ENCODE measurements around the gene ST6GALNAC3.
"Not testable (repeated sequence)": the region's sequence is repeated elsewhere in the genome, so short reads cannot be mapped to it uniquely, and the experiment has no call there.

The ST6GALNAC3 gene

DNA sequence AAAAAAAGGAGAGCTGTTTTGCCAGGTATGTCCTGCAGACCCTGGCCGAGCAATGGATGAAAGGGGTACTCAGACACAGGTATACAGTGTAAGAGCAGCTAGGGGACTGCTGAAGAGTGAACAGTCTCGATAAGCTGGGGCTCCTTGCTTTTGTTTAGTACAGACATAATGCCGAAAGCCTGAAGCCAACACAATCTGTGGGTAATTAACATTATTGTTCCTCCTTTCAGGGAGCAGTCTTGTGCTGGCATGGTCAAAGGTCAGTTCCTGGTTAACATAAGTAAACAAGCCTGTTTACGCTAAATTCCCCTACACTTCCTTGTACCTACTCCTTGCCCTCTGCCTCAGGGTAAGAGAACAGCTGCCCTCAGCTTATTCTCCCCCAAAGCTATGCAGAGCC, 520.5 kb downstream of the ST6GALNAC3 start:
- DNase-seq, result no peak

DNA sequence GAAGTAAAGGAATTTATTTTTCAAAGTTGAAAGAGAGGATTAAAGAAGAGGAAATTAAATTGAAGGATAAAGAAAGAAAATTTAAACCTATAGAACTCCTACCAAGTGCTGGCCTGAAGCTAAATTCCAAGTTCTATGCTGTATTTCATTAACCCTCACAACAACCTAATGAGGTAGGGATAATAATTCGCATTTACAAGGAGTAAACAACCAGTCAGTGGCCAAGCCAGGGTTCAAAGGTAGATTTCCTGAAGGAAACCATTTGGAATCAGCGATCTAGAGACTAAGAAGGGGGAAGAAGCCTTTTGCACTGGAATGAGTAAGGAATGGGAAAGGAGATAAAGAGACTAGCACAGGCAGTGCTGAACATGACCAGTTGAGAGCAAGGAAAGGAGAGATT, 526.9 kb downstream of the ST6GALNAC3 start:
- no peak for DNase-seq

DNA sequence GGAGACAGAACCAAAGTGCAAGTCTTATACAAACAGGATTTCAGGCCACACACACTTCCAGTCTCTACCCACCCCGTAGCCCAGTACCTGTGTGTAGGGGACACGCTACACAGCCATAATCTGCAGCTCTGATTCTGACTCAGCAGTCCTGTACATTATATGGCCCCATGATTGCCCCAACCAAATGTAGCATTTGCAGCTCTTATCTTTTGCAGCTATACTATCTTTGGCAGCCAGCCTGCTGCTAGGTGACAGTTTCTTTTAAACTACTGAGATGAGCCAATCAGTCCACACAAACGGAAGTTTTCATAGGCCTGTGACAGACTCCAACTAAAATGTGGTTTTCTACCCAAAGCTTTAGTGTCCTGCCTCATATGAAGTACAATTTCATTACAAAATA, 533.2 kb downstream of the ST6GALNAC3 start:
- no peak for DNase-seq

DNA sequence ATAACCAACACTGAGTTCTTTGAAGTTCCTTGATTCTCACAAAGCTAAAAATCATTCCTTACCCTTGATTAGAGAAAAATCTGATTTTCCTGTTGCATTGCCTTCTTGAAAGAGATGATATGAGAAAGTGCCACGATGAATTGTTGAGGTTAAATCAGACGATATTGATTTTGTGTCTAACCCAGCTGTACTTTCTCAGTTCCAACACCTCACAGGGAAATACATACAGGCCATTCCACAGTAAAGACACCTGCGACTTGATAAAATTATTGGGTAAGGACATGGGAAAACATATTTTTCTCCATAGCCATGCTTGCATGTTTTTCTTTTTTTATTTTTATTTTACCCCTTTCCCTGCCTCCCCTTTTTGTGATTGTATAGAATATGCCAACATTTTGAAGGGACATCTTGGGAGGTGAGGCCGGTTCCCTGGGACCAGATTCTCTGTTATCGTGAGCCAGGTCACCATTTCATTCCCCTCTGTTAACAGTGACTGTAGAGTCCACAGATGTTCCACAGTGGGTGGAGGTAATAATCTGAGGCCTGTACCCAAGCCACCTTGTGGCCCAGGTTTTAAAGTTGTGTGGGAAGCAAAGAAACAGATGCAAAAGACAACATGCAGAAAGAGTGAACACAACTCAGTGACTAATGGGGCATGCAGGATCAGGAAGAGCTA, 537.4 kb downstream of the ST6GALNAC3 start:
- DNase-seq, result no peak

DNA sequence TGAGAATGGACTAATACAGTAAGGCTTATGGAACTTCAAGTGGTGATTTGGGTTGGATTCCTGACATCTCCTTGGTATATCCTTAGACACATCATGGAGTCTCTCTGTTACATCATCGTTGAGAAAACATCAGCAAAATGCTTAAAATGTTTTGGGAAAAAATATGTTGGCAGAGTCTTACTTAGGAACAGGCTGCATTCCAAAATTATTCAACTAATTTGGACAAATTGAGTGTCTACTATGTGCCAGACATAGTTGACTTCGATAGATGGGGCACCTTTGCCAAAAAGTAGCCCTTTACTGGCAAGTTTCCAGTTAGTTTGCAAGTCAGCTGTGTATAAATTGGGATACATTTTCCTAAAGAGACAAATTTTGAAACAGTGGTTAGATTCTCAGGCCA, 539.3 kb downstream of the ST6GALNAC3 start:
- no peak for DNase-seq

DNA sequence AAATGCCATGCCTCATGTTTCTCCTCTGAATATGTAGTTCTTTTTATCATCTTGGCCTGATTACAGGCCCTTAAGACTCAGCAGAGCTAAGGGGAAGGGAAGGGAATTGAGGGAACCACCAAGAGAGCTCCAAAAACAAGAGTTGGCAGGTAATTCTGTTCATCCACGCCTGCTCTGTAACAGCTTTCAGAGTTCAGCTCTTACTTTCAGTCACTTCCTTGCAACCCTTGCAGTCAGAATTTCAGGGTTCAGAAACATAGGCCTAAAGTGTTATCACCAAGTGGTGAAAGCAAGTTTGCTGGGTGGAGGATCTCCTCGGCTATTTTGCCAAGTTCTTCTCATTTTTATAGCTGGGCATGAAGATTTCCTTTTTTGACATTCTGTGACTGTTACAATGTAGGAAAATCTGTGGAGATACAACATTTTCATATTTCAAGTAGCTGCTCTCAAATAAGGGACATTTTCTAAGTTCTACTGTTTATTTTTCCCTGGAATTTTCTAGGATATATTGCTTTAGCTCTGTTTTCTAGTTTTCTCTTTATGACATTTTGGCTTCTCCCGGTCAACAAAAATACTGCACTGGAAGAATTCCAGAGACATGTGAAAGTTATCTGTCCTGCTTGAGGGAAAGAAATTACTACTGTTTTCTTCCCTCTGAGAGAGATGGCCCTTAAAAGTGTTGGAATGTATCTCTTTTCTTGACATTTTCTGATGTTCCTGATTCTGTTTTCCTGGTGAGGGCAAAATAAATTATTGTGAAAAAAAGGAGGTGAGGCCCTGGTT, 540.9 kb downstream of the ST6GALNAC3 start:
- no peak for DNase-seq

DNA sequence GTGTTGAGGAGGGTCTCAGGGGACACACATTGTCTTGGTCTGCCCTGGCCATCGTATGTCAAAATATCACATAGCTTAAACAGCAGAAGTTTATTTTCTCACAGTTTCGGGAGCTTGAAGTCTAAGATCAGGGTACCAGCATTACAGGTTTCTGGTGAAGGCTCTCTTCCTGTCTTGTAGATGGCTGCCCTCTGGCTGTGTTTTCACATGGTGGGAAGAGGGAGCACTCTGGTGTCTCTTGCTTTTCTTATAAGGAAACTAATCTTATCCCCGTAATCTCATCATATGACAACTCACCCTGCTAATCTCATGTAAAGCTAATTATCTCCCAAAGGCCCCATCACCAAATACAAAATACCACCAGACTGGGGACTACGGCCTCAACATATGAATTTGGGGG, 545.8 kb downstream of the ST6GALNAC3 start:
- no peak for DNase-seq

DNA sequence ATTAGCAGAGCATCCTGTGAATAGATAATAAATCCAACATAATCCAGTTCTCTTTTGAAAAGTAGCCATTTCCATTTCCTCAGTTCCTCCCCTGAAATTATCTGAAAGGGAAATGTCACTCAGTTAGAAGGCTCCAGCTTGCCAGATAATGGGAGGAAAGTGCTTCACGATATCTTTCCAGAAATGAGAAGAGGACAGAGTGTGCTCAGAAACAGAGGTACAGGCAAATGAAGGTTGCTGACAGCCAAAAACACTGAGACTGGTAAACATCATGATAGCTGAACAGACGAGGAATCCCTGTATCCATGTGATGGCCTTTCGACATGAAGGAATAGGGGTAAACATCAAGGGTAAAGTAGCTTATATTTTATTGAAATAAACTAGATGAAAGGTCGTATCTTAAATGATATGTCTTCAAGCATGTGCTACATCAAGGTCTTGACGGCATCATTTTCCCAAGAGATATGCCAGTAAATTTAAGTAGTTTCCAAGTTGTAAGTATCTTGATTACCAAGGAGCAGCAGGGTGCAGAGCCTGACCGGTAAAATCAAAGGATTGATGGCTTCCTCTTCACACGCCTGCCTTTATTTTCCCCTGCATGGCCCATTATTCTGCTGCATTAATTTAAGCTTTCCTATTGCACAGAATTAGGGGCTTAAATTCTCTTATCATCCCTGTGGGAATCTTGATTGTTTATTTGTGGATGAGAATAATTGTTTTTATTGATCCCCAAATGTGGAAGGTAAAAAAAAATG, 548.4 kb downstream of the ST6GALNAC3 start:
- DNase-seq, result no peak

DNA sequence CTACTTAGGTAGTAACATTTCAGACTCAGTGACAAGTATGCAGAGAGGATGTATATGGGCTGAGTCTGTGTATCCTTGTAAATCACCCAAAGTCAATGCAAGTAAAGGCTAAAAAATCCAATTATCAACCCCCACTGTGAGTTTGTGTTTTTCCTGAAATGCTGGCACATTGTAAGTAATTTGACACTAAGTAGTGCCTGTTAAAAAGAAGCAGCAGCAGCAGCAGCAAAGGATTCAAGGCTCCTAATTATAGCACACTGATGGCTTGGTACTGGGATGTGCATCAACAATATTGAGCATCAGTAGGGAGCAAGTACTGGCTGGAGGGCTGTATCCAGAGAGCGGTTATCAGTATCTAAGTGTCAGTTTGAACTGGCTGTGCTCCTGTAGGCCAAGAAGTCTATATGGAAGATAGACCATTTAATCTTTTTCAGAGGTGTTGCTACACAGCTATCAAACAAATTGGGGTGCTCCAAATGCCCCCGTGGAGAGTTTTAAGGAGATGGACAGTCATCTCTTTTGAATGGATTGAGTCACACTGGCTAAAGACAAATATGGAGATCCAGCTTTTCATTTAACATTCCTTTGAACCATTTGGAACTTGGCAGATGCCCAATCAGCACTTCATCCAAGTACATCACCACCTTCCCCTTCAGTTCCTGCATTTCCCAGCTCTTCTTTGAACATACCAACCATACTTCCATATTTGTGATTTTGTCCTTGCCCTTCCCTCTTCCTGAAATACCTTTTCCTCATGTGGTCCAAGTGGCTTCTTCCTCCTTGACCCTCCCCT, 551.5 kb downstream of the ST6GALNAC3 start:
- DNase-seq, result no peak

DNA sequence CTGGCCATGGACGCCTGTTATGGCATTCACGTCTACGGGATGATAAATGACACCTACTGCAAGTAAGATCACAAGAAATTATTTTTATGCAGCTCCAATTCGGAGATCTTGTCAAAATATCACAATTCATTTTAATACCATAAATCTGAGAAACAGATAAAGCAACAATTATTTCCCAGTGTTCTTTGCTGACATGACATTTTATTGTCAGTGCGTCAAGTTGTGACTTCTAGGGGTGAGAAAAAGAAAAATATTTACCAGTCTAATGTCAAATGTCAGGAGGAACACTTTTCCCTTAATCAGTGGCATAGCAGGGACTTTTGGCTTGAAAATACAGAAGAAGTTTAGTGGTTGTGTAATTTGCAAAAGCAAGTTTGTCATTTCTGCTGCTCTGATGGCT, 553.0 kb downstream of the ST6GALNAC3 start:
- DNase-seq, result no peak

DNA sequence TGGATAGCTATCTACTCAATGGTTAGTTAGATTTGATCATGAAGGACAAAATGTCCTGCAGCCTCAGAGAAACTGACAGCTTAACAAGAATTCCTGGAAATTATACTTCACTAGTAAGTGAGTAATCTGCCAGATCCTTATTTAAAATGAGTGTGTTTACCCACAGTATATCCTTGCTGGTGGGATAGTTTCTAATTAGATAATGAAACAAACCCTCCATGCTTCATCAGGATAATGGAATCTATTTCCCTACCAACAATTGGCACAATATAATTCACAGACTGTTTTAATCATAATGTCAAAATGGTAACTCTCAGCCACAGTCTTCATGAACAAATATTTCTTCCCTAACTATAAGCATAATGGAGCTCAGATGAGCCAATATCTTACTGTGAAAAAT, 553.4 kb downstream of the ST6GALNAC3 start:
- DNase-seq, result no peak

DNA sequence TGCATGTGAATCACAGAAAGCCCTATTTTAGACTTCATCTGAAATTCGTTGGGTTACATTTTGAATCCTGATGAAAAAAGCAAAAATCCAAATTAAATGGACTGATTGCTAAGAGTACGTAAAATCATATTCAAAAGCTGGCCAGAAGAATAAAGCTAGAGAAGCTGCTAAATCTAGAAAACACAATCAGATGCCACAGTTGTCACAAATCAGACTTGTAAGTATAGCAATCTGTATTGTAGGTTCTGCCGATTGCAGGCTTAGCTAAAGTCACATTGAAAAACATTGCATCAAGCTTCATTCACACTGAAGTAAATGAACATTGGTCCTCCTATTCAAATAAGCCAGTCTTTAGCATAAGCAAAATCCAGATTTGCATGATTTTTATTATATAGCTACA, 557.6 kb downstream of the ST6GALNAC3 start:
- no peak for DNase-seq

DNA sequence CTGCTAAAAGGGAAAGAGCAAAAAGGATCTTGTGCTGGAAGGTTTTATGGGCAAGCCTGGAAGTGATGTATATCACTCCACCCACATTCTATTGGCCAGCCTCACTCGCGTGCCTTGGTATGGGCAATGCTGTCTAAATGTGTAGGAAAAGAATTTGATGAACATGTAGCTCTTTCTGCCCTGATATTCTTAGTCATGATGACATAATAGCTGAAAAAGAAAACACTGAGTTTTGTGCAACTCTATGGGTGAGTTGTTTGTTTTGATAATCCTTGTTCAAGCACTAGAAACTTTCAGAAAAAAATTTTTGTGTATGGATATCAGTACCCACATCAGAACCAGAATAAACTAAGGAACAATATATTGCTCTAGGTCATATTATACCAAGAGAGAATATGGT, 561.2 kb downstream of the ST6GALNAC3 start:
- no peak for DNase-seq

DNA sequence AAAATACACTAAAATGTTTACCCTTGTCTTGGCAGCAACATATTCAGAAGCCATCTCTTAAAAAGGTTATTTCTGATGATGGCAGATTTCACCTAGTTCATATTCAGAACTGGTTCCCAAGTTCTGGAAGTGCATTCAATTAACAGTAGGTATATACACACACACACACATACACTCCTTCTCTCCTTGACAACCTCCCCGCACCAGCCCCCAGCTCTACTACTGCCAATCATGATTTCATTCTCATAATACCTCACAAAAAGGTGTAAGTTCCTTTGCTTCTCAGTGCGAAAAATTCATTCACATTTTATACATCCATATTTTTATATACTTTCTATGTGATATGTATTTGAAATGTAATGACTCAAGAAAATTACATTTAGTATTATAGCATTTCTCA, 564.6 kb downstream of the ST6GALNAC3 start:
- DNase-seq, result no peak

DNA sequence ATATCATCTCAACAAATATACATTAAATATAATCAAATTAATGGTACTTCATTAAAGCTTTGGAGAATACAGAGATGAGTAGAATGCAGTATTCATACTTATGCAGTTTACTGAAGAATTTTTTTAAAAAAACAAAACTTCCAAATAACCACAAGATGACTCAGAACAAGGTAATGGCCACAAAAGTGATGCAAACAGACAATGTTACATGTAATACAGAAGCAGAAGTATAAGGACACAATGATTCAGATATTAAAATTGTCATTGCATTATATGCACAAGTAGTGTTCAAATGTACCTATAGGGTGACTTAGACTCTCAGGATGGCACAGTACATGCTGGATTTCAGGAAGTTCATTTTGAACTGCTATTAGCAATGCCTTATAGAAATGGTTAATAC, 565.5 kb downstream of the ST6GALNAC3 start:
- no peak for DNase-seq

DNA sequence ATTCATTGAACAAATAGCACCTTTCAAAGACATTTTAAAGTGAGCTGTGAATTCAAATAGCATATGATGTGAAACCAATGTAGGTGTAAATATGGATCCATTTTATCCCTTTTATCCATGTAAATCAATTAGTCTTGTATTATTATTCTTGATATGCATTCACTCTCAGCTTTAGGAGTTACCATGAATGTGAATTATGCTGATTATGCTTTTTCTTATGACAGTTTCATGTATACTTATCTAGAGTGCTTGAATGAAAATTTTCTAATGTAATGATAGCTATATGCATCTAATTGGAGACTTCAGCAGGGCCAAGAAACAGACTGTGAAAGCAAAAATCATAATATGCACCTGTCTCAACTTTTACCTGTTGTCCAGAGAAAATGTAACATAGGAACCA, 566.2 kb downstream of the ST6GALNAC3 start:
- DNase-seq, result no peak

DNA sequence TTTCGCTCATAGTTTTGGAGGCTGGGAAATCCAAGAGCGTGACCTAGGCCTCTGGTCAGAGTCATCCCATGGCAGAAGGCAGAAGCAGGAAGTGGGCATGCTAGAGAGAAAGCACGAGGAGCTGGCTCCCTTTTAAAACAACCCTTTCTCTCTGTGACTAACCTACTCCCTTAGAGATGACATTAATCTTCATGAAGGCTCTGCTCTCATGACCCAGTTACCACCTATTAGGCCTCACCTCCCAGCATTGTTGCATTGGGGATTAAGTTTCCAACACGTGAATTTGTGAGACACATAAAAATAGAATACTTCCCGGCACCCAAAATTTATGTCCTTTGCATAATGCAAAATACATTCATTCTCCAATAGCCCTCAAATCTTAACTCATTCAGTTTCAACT, 569.6 kb downstream of the ST6GALNAC3 start:
- no peak for DNase-seq

DNA sequence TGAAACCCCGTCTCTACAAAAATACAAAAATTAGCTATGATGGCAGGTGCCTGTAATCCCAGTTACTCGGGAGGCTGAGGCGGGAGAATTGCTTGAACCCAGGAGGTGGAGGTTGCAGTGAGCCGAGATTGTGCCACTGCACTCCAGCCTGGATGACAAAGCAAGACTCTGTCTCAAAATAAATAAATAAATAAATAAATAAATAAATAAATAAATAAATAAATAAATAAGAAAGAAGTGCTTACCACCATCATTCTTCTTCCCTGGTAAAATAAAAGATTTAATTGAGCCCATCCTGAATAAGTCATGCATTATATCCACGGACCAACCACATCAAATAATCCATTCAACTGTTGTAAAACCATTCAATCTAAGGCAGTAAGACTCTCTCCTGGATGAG, 578.3 kb downstream of the ST6GALNAC3 start:
- DNase-seq, result not testable (repeated sequence)

DNA sequence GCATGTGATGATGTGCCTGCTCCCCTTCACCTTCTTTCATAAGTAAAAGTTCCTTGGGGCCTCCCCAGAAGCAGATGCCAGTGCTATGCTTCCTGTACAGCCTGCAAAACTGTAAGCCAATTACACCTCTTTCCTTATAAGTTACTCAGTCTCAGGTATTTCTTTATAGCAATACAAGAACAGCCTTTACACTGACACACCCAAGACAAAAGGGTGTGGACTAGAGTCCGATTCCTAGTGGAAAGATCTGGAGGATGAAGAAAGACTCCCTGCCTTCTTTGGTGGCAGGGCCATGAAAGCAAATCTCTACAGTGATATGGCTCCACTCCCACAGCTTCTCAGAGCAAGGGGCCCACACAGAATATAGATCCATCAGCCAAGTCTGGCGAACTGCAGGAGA, 583.1 kb downstream of the ST6GALNAC3 start:
- DNase-seq, result no peak

DNA sequence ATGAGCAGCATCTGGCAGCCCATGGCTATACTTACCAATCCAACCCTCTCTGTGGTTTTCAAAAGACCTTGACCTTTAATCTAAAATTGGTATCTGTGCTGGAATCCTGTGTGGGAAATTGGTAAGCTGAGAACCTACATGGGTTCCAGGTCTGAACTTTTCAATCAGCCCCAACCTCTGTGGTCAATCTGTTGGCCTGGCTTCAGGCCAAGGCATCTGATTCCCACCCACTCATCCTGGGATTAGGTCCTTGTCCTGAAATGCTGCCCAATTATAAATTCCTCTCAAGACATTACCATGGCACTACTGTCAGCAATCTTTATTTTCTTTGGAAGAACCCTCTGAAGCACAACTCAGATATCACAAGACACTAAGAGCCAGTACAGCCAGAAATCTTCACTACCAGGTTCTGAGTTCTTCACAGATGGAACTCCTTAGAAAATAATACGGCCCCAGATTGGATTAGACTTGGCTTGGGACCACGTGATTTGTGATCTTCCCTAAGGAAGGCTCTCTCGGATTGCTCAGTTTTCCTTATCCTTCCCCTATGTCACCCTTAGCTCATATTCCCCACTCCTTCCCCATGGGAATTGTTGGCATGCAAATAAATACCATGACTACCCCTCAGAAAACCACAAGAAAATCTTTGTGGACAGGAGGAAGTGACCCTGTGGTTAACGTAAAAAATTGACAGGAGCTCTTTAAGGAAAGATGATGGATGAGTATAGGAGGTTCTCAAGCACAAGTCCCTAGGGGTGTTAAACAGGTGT, 584.8 kb downstream of the ST6GALNAC3 start:
- no peak for DNase-seq

DNA sequence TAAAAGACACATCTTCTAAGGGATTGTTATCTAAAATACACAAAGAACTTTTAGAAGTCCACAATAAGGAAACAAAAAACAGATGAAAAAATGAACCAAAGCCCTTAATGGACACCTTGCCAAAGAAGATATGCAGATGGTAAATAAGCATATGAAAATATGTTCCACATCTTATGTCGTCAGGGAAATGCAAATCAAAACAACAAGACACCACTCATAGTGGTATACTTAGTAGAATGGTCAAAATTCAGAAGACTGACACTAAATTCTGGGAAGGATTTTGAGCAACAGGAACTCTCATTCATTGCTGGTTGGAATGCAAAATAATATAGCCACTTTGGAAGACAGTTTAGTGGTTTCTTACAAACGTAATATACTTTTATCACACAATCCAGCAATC, 587.0 kb downstream of the ST6GALNAC3 start:
- DNase-seq, result no peak

DNA sequence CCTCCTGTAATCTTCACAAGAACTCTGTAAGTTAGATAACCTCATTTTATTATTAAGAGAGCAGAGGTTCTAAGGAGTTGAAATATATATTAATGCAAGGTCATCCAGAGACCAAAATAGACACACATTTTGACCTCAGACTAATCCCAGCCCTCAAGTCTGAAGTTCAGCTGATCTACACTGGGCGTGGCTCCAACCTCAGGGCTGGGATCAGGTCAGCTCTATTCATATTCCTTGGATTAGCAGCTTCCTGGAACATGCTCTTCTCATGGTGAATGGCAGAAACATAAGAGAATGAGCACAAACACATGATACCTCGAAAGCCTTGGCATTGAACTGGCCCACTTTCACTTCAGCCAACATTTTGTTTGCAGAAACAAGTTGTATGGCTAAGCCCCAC, 592.0 kb downstream of the ST6GALNAC3 start:
- no peak for DNase-seq

Measured in right hindlimb (tissue), 1 donor.